Choroid plexus epithelial cell (primary cell): ENCODE data around the gene KCNJ5.

ENCODE experiments used
- DNase-seq: peaks from one replicate; pipeline ENCODE4 v3.0.0-alpha.2; 2010; ENCODE audit warnings: low read depth
- H3K4me3 ChIP-seq: 2 replicates; pipeline ENCODE4 v1.5.1; 2011; ENCODE audit warnings: low read depth, mild to moderate bottlenecking, control low read depth, low read length, moderate library complexity
- TF ChIP-seq, protein P1 (sequence below): conservative IDR thresholded peaks from 2 replicates; pipeline ENCODE4 v1.5.1; 2011; ENCODE audit warnings: low read depth, mild to moderate bottlenecking, control low read depth, inconsistent platforms, low read length, moderate library complexity

Gene KCNJ5

GRCh38 chr11:128931066-128931465 is 39.9 kb downstream of the KCNJ5 start:
- H3K4me3 ChIP-seq: no peak overlapping the region
- DNase-seq: no peak
- TF ChIP-seq, protein P1, sequence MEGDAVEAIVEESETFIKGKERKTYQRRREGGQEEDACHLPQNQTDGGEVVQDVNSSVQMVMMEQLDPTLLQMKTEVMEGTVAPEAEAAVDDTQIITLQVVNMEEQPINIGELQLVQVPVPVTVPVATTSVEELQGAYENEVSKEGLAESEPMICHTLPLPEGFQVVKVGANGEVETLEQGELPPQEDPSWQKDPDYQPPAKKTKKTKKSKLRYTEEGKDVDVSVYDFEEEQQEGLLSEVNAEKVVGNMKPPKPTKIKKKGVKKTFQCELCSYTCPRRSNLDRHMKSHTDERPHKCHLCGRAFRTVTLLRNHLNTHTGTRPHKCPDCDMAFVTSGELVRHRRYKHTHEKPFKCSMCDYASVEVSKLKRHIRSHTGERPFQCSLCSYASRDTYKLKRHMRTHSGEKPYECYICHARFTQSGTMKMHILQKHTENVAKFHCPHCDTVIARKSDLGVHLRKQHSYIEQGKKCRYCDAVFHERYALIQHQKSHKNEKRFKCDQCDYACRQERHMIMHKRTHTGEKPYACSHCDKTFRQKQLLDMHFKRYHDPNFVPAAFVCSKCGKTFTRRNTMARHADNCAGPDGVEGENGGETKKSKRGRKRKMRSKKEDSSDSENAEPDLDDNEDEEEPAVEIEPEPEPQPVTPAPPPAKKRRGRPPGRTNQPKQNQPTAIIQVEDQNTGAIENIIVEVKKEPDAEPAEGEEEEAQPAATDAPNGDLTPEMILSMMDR: no peak

GRCh38 chr11:128931668-128932067 is 40.5 kb downstream of the KCNJ5 start:
- TF ChIP-seq, protein P1: no peak
- no peak for DNase-seq
- no peak overlapping the region for H3K4me3 ChIP-seq

DNA sequence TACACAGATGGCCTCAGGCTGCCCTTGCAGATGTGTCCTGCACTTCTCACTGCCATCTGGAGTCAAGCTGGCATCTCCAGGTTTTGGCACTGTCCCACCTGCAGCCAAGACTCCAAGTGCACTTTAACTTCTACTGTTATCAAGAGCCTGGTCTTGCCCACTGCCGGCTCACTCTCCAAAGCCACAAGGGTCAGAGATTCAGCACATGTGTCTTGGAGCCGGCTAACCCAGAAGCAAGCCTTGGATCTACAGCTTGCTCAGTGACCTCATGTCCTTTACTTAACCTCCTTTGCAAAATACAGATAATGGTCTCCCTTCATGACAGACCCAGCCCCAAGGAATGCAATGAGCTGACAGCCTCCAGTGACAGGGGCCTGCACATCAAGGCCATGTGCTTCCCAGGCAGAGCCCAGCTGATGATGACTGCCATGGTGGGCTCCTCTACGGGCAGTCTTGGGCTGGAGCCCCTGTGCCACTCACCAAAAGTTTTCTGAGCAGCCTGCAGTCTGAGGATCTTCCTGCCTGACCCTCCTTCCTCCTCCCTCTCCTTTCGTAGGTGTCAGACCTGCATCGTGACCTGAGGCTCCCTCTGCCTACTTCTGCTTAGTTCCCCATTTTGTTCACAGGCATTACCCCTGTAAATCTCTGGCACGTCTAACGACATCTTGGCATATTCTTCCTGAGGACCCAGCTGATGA is 42.5 kb downstream of the KCNJ5 start:
- no peak overlapping the region for H3K4me3 ChIP-seq
- DNase-seq: no peak
- TF ChIP-seq, protein P1: no peak

- H3K4me3 ChIP-seq: no peak overlapping the region
- TF ChIP-seq, protein P1: no peak
- DNase-seq: no peak
Observed at GRCh38 chr11:128934351-128934750, 43.2 kb downstream of the KCNJ5 start.

DNA sequence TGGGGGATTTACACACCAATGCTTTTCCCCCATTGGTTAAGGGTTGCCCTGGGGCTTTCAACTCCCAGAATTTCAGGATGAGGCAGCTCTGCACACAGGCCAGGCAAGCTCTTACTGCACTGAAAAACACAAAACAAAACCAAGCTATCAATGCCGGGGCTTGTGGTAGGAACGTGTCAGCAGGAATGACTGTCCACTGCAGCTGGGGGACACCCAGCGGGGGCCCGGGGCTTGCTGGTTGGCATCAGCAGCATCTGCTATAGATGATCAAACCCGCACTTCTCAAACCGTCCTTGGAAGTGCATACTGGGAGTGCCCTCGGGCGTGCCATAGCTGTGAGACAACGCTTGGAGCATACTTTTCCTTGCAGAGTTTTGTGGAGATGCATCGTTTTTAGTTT is 43.8 kb downstream of the KCNJ5 start:
- TF ChIP-seq, protein P1: no peak
- no peak for DNase-seq
- no peak overlapping the region for H3K4me3 ChIP-seq

GRCh38 chr11:128936606-128937251 is 45.6 kb downstream of the KCNJ5 start:
- DNase-seq: no peak
- TF ChIP-seq, protein P1: no peak
- H3K4me3 ChIP-seq: no peak overlapping the region

GRCh38 chr11:128937480-128937879 is 46.3 kb downstream of the KCNJ5 start:
- H3K4me3 ChIP-seq: no peak overlapping the region
- TF ChIP-seq, protein P1: no peak
- DNase-seq: no peak
